HepG2 (cell line): ENCODE measurements around the gene AASS. TPM values are rescaled to one million over a fixed set of nuclear protein-coding genes. Genes with fewer than 3 reads are reported as not detected.
A peak's percentile ranks its signal among the peaks of the same experiment; 100 is the strongest.

Experiments used
- EP300 ChIP-seq, 3 experiments: sonication (generic) in 1 of 3; formaldehyde crosslinking in 1 of 3; IDR thresholded peaks; 2 replicates each; pipeline versions ENCODE4 v1.5.1 to v1.6.1; 2011 to 2020; ENCODE audit warnings: low read depth in 2 of 3, low read length in 2 of 3, borderline replicate concordance in 1 of 3, improper control_type of control experiment in 1 of 3, mild to moderate bottlenecking in 1 of 3, missing genetic modification reagents in 1 of 3, moderate library complexity in 1 of 3
- GATAD1 ChIP-seq: IDR thresholded peaks from 2 replicates; pipeline ENCODE4 v1.6.1; 2016; ENCODE audit warnings: missing genetic modification reagents, missing compliant biosample characterization
- KLF15 ChIP-seq: sonication (generic); formaldehyde crosslinking; IDR thresholded peaks from 2 replicates; pipeline ENCODE4 v1.8.1; 2023; ENCODE audit warnings: borderline replicate concordance, mild to moderate bottlenecking, inconsistent platforms, missing genetic modification reagents, mixed read lengths
- KMT2A ChIP-seq: sonication (generic); formaldehyde crosslinking; IDR thresholded peaks from 2 replicates; pipeline ENCODE4 v1.4.0; 2020; ENCODE audit warnings: missing genetic modification reagents
- MAFG ChIP-seq: sonication (generic); formaldehyde crosslinking; IDR thresholded peaks from 2 replicates; pipeline ENCODE4 v1.5.1; 2020; ENCODE audit warnings: mild to moderate bottlenecking, missing genetic modification reagents
- MBD4 ChIP-seq: IDR thresholded peaks from 2 replicates; pipeline ENCODE4 v1.6.1; 2012; ENCODE audit warnings: low read length, inconsistent platforms, borderline replicate concordance
- MIXL1 ChIP-seq: IDR thresholded peaks from 2 replicates; pipeline ENCODE4 v1.6.1; 2016
- NR2C2 ChIP-seq: sonication (generic); formaldehyde crosslinking; IDR thresholded peaks from 2 replicates; pipeline ENCODE4 v1.4.0; 2020; ENCODE audit warnings: missing genetic modification reagents, mild to moderate bottlenecking, moderate library complexity, borderline replicate concordance
- NR2F1 ChIP-seq, 2 experiments: fragments of 450-650 bp in 1 of 2; formaldehyde crosslinking in 1 of 2; IDR thresholded peaks; 2 replicates each; pipeline versions ENCODE4 v1.5.0 to v1.6.1; 2016 to 2020; ENCODE audit warnings: mild to moderate bottlenecking in 1 of 2, missing compliant biosample characterization in 1 of 2, missing genetic modification reagents in 1 of 2, moderate library complexity in 1 of 2
- RFX5 ChIP-seq: IDR thresholded peaks from 2 replicates; pipeline ENCODE4 v1.6.1; 2011; ENCODE audit warnings: low read depth, low read length, improper control_type of control experiment
- YY1 ChIP-seq: IDR thresholded peaks from 2 replicates; pipeline ENCODE4 v1.6.1; 2011; ENCODE audit warnings: low read length, low read depth, moderate library complexity, mild to moderate bottlenecking; ENCODE audit not compliant: insufficient read depth, insufficient replicate concordance
- ZNF34 ChIP-seq: sonication (generic); formaldehyde crosslinking; IDR thresholded peaks from 2 replicates; pipeline ENCODE4 v1.4.0; 2020; ENCODE audit warnings: mild to moderate bottlenecking, missing genetic modification reagents, borderline replicate concordance
- ZNF839 ChIP-seq: sonication (generic); formaldehyde crosslinking; IDR thresholded peaks from 2 replicates; pipeline ENCODE4 v1.4.0; 2020; ENCODE audit warnings: missing genetic modification reagents, mild to moderate bottlenecking, borderline replicate concordance
- polyA plus RNA-seq, 8 experiments: library from polyadenylated mRNA; depleted of rRNA in 3 of 8; stranded (reverse) in 7 of 8; unstranded in 1 of 8; fragments of >200 nt; fragmentation: Illumina TruSeq in 4 of 8; extraction: Trizol in 4 of 8; gene quantifications; 2 replicates each; pipeline versions ENCODE4 v1.2.1 to v1.2.3, GENCODE V29; 2011 to 2016; ENCODE audit warnings: low read depth in 4 of 8, missing spikeins in 1 of 8, mixed read lengths in 1 of 8; ENCODE audit not compliant: insufficient read depth in 1 of 8
- total RNA-seq, 5 experiments: library from RNA; depleted of rRNA; stranded (reverse); fragments of >200 nt; fragmentation: Illumina TruSeq; extraction: Trizol; gene quantifications; 2 replicates each; pipeline ENCODE4 v1.2.3, GENCODE V29; 2016; ENCODE audit warnings: low read depth in 1 of 5
- TF ChIP-seq, protein P1 (sequence below): sonication (generic); formaldehyde crosslinking; IDR thresholded peaks from 2 replicates; pipeline ENCODE4 v1.9.0; 2022; ENCODE audit warnings: missing genetic modification reagents, mild to moderate bottlenecking, borderline replicate concordance
- TF ChIP-seq, protein P2 (sequence below): sonication (generic); formaldehyde crosslinking; IDR thresholded peaks from 2 replicates; pipeline ENCODE4 v1.4.0; 2020; ENCODE audit warnings: missing genetic modification reagents, mild to moderate bottlenecking, borderline replicate concordance
- TF ChIP-seq, protein P3 (sequence below): IDR thresholded peaks from 2 replicates; pipeline ENCODE4 v1.6.1; 2018; ENCODE audit warnings: missing genetic modification reagents, mild to moderate bottlenecking, missing compliant biosample characterization
- TF ChIP-seq, protein P4 (sequence below): sonication (generic); formaldehyde crosslinking; IDR thresholded peaks from 2 replicates; pipeline ENCODE4; 2020; ENCODE audit warnings: missing genetic modification reagents, mild to moderate bottlenecking, borderline replicate concordance

AASS gene
- total and polyA plus RNA-seq, 2 of the 13 experiments (the other 11 are each of a cell fraction or from before 2014, with no cell fraction given): 11.6 to 43.9 TPM

DNA sequence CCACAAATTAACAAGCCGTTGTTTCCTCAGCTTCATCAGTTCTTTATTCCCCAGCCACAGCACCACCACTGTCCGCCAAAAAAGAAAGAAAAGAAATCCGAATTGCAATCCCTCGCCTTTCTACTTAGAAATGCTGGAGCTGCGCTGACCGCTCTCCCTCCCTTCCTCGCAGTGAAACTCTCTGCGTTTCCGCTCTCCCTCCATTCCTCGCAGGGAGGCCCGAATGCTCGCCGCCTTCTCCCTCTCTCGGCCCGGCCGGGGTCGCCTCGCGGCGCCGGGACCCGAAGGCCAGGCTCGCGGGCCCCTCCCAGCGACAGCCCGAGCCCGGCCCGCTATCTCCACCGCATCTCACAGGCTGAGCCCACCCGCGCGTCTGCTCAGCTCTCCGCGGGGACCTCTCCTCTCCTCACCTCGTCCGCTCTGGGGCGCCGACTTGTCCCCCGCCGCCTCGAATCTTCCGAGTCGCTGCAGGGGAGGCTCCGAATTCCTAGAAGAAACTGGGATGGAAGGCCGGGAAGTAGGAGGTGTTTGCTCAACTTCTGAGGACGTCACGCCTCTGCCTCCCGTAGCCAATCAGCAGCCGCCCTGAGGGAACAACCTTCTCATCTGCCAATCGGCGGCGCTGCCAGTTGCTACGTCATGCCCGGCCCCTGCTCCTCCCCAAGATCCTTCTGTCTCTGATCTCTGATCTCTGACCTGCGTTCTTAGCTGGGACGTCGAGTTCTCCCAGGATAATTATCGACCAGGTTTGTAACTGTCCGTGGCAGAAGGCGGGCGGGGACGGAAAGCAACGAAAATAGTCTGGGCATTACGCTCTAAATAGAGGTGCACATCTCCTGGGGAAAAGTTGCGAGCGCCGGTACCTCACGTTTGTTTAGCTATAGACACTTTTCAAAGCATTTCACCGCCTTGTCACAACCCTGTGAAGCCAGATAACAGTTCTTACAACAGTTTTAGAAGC, at the start of gene AASS (continued):
- TF ChIP-seq MIXL1 (CRISPR knock-in tag) (0 out of 2 replicates have a peak, but pooled peaks have one; percentile 30), MBD4 (no peak), YY1 (peak; percentile 10), ZNF839 (CRISPR knock-in tag) (no peak), EP300 (IDR thresholded peaks at IDR 0.05; ENCODE audit: low read depth in 2 of 2, low read length in 2 of 2) (0 out of 4 replicates have a peak, but pooled peaks of 1 of the 2 experiments have one; percentile 24), EP300 (CRISPR knock-in tag; IDR thresholded peaks at IDR 0.05; ENCODE audit: borderline replicate concordance) (no peak), MAFG (CRISPR knock-in tag) (no peak), RFX5 (peak; percentile 91), NR2F1 (CRISPR knock-in tag; IDR thresholded peaks at IDR 0.05) (peak; percentile 69 to 84; a peak in 3 of 4 replicates), NR2C2 (CRISPR knock-in tag) (peak; percentile 72), GATAD1 (CRISPR knock-in tag) (0 out of 2 replicates have a peak, but pooled peaks have one; percentile 55), KMT2A (CRISPR knock-in tag) (peak; percentile 38; the same call in 1 of the 2 replicates), ZNF34 (CRISPR knock-in tag) (no peak), KLF15 (CRISPR knock-in tag) (peak; percentile 75; the same call in 1 of the 2 replicates)
- TF ChIP-seq, protein P1, sequence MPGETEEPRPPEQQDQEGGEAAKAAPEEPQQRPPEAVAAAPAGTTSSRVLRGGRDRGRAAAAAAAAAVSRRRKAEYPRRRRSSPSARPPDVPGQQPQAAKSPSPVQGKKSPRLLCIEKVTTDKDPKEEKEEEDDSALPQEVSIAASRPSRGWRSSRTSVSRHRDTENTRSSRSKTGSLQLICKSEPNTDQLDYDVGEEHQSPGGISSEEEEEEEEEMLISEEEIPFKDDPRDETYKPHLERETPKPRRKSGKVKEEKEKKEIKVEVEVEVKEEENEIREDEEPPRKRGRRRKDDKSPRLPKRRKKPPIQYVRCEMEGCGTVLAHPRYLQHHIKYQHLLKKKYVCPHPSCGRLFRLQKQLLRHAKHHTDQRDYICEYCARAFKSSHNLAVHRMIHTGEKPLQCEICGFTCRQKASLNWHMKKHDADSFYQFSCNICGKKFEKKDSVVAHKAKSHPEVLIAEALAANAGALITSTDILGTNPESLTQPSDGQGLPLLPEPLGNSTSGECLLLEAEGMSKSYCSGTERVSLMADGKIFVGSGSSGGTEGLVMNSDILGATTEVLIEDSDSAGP (CRISPR knock-in tag): peak; percentile 88
- TF ChIP-seq, protein P2, sequence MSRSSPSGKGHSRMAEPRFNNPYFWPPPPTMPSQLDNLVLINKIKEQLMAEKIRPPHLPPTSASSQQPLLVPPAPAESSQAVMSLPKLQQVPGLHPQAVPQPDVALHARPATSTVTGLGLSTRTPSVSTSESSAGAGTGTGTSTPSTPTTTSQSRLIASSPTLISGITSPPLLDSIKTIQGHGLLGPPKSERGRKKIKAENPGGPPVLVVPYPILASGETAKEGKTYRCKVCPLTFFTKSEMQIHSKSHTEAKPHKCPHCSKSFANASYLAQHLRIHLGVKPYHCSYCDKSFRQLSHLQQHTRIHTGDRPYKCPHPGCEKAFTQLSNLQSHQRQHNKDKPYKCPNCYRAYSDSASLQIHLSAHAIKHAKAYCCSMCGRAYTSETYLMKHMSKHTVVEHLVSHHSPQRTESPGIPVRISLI: no peak
- TF ChIP-seq, protein P3, sequence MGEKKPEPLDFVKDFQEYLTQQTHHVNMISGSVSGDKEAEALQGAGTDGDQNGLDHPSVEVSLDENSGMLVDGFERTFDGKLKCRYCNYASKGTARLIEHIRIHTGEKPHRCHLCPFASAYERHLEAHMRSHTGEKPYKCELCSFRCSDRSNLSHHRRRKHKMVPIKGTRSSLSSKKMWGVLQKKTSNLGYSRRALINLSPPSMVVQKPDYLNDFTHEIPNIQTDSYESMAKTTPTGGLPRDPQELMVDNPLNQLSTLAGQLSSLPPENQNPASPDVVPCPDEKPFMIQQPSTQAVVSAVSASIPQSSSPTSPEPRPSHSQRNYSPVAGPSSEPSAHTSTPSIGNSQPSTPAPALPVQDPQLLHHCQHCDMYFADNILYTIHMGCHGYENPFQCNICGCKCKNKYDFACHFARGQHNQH (CRISPR knock-in tag): no peak
- TF ChIP-seq, protein P4, sequence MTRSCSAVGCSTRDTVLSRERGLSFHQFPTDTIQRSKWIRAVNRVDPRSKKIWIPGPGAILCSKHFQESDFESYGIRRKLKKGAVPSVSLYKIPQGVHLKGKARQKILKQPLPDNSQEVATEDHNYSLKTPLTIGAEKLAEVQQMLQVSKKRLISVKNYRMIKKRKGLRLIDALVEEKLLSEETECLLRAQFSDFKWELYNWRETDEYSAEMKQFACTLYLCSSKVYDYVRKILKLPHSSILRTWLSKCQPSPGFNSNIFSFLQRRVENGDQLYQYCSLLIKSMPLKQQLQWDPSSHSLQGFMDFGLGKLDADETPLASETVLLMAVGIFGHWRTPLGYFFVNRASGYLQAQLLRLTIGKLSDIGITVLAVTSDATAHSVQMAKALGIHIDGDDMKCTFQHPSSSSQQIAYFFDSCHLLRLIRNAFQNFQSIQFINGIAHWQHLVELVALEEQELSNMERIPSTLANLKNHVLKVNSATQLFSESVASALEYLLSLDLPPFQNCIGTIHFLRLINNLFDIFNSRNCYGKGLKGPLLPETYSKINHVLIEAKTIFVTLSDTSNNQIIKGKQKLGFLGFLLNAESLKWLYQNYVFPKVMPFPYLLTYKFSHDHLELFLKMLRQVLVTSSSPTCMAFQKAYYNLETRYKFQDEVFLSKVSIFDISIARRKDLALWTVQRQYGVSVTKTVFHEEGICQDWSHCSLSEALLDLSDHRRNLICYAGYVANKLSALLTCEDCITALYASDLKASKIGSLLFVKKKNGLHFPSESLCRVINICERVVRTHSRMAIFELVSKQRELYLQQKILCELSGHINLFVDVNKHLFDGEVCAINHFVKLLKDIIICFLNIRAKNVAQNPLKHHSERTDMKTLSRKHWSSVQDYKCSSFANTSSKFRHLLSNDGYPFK: peak; percentile 55; the same call in 1 of the 2 replicates
